HEK293T (cell line): ENCODE results near the gene GPR146.

Experiments used
- ELF4 ChIP-seq: fragments of 450-650 bp; IDR thresholded peaks from 2 replicates; pipeline ENCODE4 v1.6.1; 2017; ENCODE audit warnings: antibody characterized with exemption
- FOXK2 ChIP-seq: fragments of 450-650 bp; IDR thresholded peaks from 2 replicates; pipeline ENCODE4 v1.6.1; 2016; ENCODE audit warnings: mild to moderate bottlenecking
- FOXM1 ChIP-seq: fragments of 450-650 bp; IDR thresholded peaks from 2 replicates; pipeline ENCODE4 v1.6.1; 2017; ENCODE audit warnings: mild to moderate bottlenecking, borderline replicate concordance
- LEF1 ChIP-seq: fragments of 450-650 bp; IDR thresholded peaks from 2 replicates; pipeline ENCODE4 v1.6.1; 2017; ENCODE audit warnings: mild to moderate bottlenecking, borderline replicate concordance
- SUZ12 ChIP-seq: fragments of 450-650 bp; IDR thresholded peaks from 2 replicates; pipeline ENCODE4 v1.6.1; 2016; ENCODE audit warnings: mild to moderate bottlenecking

- TF ChIP-seq FOXM1 (no peak), ELF4 (no peak), LEF1 (no peak), SUZ12 (no peak), FOXK2 (no peak)
These were observed 35.2 kb downstream of the GPR146 start for GRCh38 chr7:1079546-1079945.
